Trophoblast cell (in vitro differentiated cells and primary cell): ENCODE results near the gene POM121L2.
A peak's percentile ranks its signal among the peaks of the same experiment; 100 is the strongest.

Source experiments
- DNase-seq, 2 donors: peaks; one replicate each; pipeline ENCODE4 v3.0.0-alpha.2; 2016
- H2AFZ ChIP-seq: 2 replicates; pipeline ENCODE4 v1.6.1; 2013; ENCODE audit warnings: low read length, moderate library complexity, mild to moderate bottlenecking; ENCODE audit not compliant: insufficient read depth, poor library complexity
- H2AK5ac ChIP-seq: 2 replicates; pipeline ENCODE4 v1.6.1; 2013; ENCODE audit warnings: mild to moderate bottlenecking, low read length
- H2BK120ac ChIP-seq: 2 replicates; pipeline ENCODE4 v1.6.1; 2013; ENCODE audit warnings: low read length, mild to moderate bottlenecking, moderate library complexity; ENCODE audit not compliant: insufficient read depth, poor library complexity
- H2BK12ac ChIP-seq: 2 replicates; pipeline ENCODE4 v1.6.1; 2013; ENCODE audit warnings: mild to moderate bottlenecking, low read length, moderate library complexity
- H2BK5ac ChIP-seq: 2 replicates; pipeline ENCODE4 v1.6.1; 2013; ENCODE audit warnings: low read length, low read depth, moderate library complexity, mild to moderate bottlenecking; ENCODE audit not compliant: poor library complexity
- H3K14ac ChIP-seq: 2 replicates; pipeline ENCODE4 v1.6.1; 2013; ENCODE audit warnings: mild to moderate bottlenecking, low read length
- H3K18ac ChIP-seq: 2 replicates; pipeline ENCODE4 v1.6.1; 2013; ENCODE audit warnings: mild to moderate bottlenecking, low read length
- H3K23ac ChIP-seq: 2 replicates; pipeline ENCODE4 v1.6.1; 2013; ENCODE audit warnings: low read length
- H3K27ac ChIP-seq: 2 replicates; pipeline ENCODE4 v1.5.1; 2013; ENCODE audit warnings: low read depth, mild to moderate bottlenecking, inconsistent platforms, low read length, moderate library complexity
- H3K27me3 ChIP-seq: 2 replicates; pipeline ENCODE4 v1.6.1; 2013; ENCODE audit warnings: inconsistent platforms, mild to moderate bottlenecking, low read length, moderate library complexity; ENCODE audit not compliant: insufficient read depth
- H3K36me3 ChIP-seq, 2 experiments: 1 replicate in 1 of 2; 2 replicates in 1 of 2; pipeline ENCODE4 v1.6.1; 2013; ENCODE audit warnings: low read length in 2 of 2, mild to moderate bottlenecking in 2 of 2, moderate library complexity in 1 of 2; ENCODE audit not compliant: insufficient read depth in 2 of 2, control insufficient read depth in 1 of 2
- H3K4ac ChIP-seq: 2 replicates; pipeline ENCODE4 v1.6.1; 2013; ENCODE audit warnings: low read depth, mild to moderate bottlenecking, low read length, moderate library complexity
- H3K4me1 ChIP-seq, 2 experiments: 1 replicate in 1 of 2; 2 replicates in 1 of 2; pipeline ENCODE4 v1.6.1; 2013; ENCODE audit warnings: low read length in 2 of 2, mild to moderate bottlenecking in 2 of 2, moderate library complexity in 1 of 2; ENCODE audit not compliant: insufficient read depth in 2 of 2, control insufficient read depth in 1 of 2
- H3K4me2 ChIP-seq: 2 replicates; pipeline ENCODE4 v1.6.1; 2013; ENCODE audit warnings: inconsistent platforms, mild to moderate bottlenecking, low read length, moderate library complexity
- H3K4me3 ChIP-seq: 2 replicates; pipeline ENCODE4 v1.5.1; 2013; ENCODE audit warnings: mild to moderate bottlenecking, low read depth, low read length, inconsistent platforms
- H3K79me1 ChIP-seq: one replicate; pipeline ENCODE4 v1.6.1; 2013; ENCODE audit warnings: low read length
- H3K79me2 ChIP-seq: 2 replicates; pipeline ENCODE4 v1.6.1; 2013; ENCODE audit warnings: low read length, mild to moderate bottlenecking; ENCODE audit not compliant: control insufficient read depth, insufficient read depth, poor library complexity
- H3K9ac ChIP-seq: 2 replicates; pipeline ENCODE4 v1.6.1; 2013; ENCODE audit warnings: mild to moderate bottlenecking, low read length
- H3K9me3 ChIP-seq: 2 replicates; pipeline ENCODE4 v1.6.1; 2013; ENCODE audit warnings: low read depth, mild to moderate bottlenecking, control low read depth, inconsistent platforms, low read length; ENCODE audit not compliant: insufficient read depth
- H4K12ac ChIP-seq: 2 replicates; pipeline ENCODE4 v1.6.1; 2013; ENCODE audit warnings: low read depth, mild to moderate bottlenecking, low read length, moderate library complexity
- H4K8ac ChIP-seq: 2 replicates; pipeline ENCODE4 v1.6.1; 2013; ENCODE audit warnings: low read depth, mild to moderate bottlenecking, low read length, moderate library complexity
- H4K91ac ChIP-seq: one replicate; pipeline ENCODE4 v1.6.1; 2013; ENCODE audit warnings: low read depth, mild to moderate bottlenecking, low read length, moderate library complexity
- WGBS: extraction: QIAGEN DNeasy Blood & Tissue Kit; methylation state at CpG from one replicate; pipeline ENCODE4 v1.1.7; 2013; ENCODE audit warnings: missing lambda C conversion rate; ENCODE audit not compliant: insufficient read length, insufficient coverage; ENCODE audit errors: extremely low coverage; 5-methylcytosine and 5-hydroxymethylcytosine counted together

The POM121L2 gene

DNA sequence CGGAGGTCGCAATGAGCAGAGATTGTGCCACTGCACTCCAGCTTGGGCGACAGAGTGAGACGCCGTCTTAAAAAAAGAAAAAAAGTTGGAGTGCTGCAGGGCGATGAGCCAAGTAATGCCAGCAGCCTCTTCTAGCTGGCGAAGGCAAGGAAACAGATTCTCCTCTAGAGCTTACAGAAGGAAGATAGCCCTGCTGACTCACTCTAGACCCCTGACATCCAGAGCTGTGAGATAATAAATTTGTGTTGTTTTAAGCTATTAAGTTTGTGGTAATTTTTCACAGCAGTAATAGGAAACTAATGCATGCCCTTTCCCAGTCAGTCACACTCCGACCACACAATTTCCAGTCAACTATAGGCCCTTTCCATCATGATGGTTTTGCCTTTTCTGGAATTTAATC, 48.2 kb downstream of the POM121L2 start:
- no CpG with 5 or more reads among the region's 8 CpGs for whole genome bisulfite sequencing
- no peak overlapping the region for H3K4ac ChIP-seq
- no peak overlapping the region for H3K4me3 ChIP-seq
- no peak overlapping the region for H2BK12ac ChIP-seq
- H3K18ac ChIP-seq, result no peak overlapping the region
- H2AFZ ChIP-seq, result no peak overlapping the region
- no peaks in the 10 kb centered on the region for H3K79me2 ChIP-seq
- H3K23ac ChIP-seq, result no peak overlapping the region
- H2BK120ac ChIP-seq, result no peak overlapping the region
- no peak overlapping the region for H3K4me2 ChIP-seq
- no peaks in the 10 kb centered on the region for H3K79me1 ChIP-seq
- H3K27ac ChIP-seq, result no peak overlapping the region
- H3K9me3 ChIP-seq, result no peaks in the 10 kb centered on the region
- no peak overlapping the region for H2AK5ac ChIP-seq
- no peaks in the 10 kb centered on the region for H3K27me3 ChIP-seq
- H3K14ac ChIP-seq, result no peak overlapping the region
- no peak for DNase-seq
- no peaks in the 10 kb centered on the region for H3K36me3 ChIP-seq
- H4K8ac ChIP-seq, result no peak overlapping the region
- H3K9ac ChIP-seq, result no peak overlapping the region
- no peak overlapping the region for H4K12ac ChIP-seq
- H3K4me1 ChIP-seq, result peaks cover 0 to 4% of the 10 kb centered on the region in 2 experiments
- no peak overlapping the region for H2BK5ac ChIP-seq
- H4K91ac ChIP-seq, result no peak overlapping the region

DNA sequence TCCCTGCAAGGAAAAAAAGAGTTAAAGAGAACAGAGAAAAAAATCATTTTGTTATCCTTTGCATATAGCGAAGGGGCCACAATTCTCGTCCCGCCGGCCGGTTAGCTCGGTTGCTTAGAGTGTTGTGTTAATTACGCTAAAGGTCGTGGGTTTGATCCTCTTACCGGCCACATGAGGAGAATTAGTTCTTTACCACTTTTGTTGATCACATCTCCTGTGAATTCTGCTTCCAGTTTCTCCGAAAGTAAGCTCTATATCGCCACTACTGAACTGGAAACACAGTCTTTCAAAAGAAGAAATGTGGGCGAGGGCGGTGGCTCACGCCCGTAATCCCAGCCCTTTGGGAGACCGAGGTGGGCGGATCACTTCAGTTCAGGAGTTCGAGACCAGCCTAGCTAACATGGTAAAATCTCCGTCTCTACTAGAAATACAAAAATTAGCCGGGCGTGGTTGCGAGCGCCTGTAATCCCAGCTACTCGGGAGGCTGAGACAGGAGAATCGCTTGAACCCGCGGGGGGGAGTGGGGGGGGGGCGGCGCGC, 51.2 kb downstream of the POM121L2 start:
- no CpG with 5 or more reads among the region's 30 CpGs for WGBS
- no peak overlapping the region for H3K27ac ChIP-seq
- no peaks in the 10 kb centered on the region for H3K79me2 ChIP-seq
- peaks cover 0 to 2% of the 10 kb centered on the region in 2 experiments for H3K4me1 ChIP-seq
- no peak overlapping the region for H4K91ac ChIP-seq
- H3K23ac ChIP-seq, result no peak overlapping the region
- no peak overlapping the region for H2BK12ac ChIP-seq
- H3K4ac ChIP-seq, result no peak overlapping the region
- peak in 1 of 2 donors; percentile 13 for DNase-seq
- no peak overlapping the region for H2AK5ac ChIP-seq
- no peak overlapping the region for H3K14ac ChIP-seq
- H2AFZ ChIP-seq, result no peak overlapping the region
- no peaks in the 10 kb centered on the region for H3K27me3 ChIP-seq
- no peak overlapping the region for H3K9ac ChIP-seq
- no peaks in the 10 kb centered on the region for H3K9me3 ChIP-seq
- H4K8ac ChIP-seq, result no peak overlapping the region
- no peaks in the 10 kb centered on the region for H3K79me1 ChIP-seq
- no peak overlapping the region for H2BK5ac ChIP-seq
- no peak overlapping the region for H3K18ac ChIP-seq
- no peak overlapping the region for H2BK120ac ChIP-seq
- H3K4me3 ChIP-seq, result no peak overlapping the region
- H3K36me3 ChIP-seq, result no peaks in the 10 kb centered on the region
- H3K4me2 ChIP-seq, result peak overlapping the region; percentile 31
- H4K12ac ChIP-seq, result no peak overlapping the region

DNA sequence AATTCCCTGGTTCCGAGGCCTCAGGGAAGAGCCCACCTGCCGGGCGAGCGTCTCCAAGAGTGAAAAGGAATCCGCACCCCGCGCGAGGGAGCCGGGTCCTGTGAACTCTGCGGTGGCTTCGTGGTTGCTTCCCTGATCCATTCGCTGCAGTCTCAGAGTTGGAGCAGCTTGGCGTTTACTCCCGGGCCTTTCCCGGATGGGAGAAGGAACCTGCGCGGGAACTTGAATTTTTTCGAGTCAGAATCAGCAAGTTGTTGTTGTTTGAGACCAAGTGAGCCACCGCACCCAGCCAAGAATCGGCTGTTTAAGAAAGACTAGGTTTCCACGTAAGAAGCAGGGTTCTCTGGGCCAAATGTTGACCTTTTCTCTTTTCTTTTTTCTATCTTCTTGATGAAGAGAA, 51.7 kb downstream of the POM121L2 start:
- no peak overlapping the region for H3K9ac ChIP-seq
- no peak overlapping the region for H3K4ac ChIP-seq
- H2BK12ac ChIP-seq, result no peak overlapping the region
- no peak overlapping the region for H2BK120ac ChIP-seq
- H3K23ac ChIP-seq, result no peak overlapping the region
- H2BK5ac ChIP-seq, result no peak overlapping the region
- H3K4me1 ChIP-seq, result peaks cover 0 to 2% of the 10 kb centered on the region in 2 experiments
- no peak overlapping the region for H2AK5ac ChIP-seq
- H4K8ac ChIP-seq, result no peak overlapping the region
- no peak overlapping the region for H4K12ac ChIP-seq
- no peak overlapping the region for H3K18ac ChIP-seq
- H3K27ac ChIP-seq, result no peak overlapping the region
- no peaks in the 10 kb centered on the region for H3K36me3 ChIP-seq
- WGBS, result no CpG with 5 or more reads among the region's 21 CpGs
- H3K4me3 ChIP-seq, result no peak overlapping the region
- H3K79me2 ChIP-seq, result no peaks in the 10 kb centered on the region
- DNase-seq, result peak; percentile 23 to 53
- H4K91ac ChIP-seq, result no peak overlapping the region
- H3K27me3 ChIP-seq, result no peaks in the 10 kb centered on the region
- peak overlapping the region; percentile 68 for H3K4me2 ChIP-seq
- H3K9me3 ChIP-seq, result no peaks in the 10 kb centered on the region
- H3K79me1 ChIP-seq, result no peaks in the 10 kb centered on the region
- H3K14ac ChIP-seq, result no peak overlapping the region
- H2AFZ ChIP-seq, result no peak overlapping the region
